Activated naive CD4-positive, alpha-beta T cell treated with anti-CD3 and anti-CD28 coated beads for 36 hours (primary cell): ENCODE measurements around the gene WASF1. TPM values are rescaled to one million over a fixed set of nuclear protein-coding genes. Genes with fewer than 3 reads are reported as not detected.
A peak's percentile ranks its signal among the peaks of the same experiment; 100 is the strongest.

Experiments used
- CTCF ChIA-PET: fragments of 350-600 bp; sonication (Branson Sonifier 250); formaldehyde crosslinking; loops from one replicate; lab custom pipeline; 2021; ENCODE audit warnings: antibody characterized with exemption; lab: Charles Lee
- DNase-seq: peaks from one replicate; pipeline ENCODE4 v3.0.0-alpha.2; 2020
- H3K27ac Mint-ChIP-seq: one replicate; pipeline ENCODE4 v1.8.0; 2021; ENCODE audit warnings: mild to moderate bottlenecking, mixed read lengths
- H3K27me3 Mint-ChIP-seq: one replicate; pipeline ENCODE4 v1.8.0; 2021; ENCODE audit warnings: low read depth, mixed read lengths
- H3K36me3 Mint-ChIP-seq: one replicate; pipeline ENCODE4 v1.8.0; 2021; ENCODE audit warnings: low read depth, mixed read lengths
- H3K4me1 Mint-ChIP-seq: one replicate; pipeline ENCODE4 v1.8.0; 2021; ENCODE audit warnings: low read depth, mixed read lengths
- H3K4me3 Mint-ChIP-seq: one replicate; pipeline ENCODE4 v1.8.0; 2021; ENCODE audit warnings: mild to moderate bottlenecking, moderate library complexity, mixed read lengths
- H3K9me3 Mint-ChIP-seq: one replicate; pipeline ENCODE4 v1.8.0; 2021; ENCODE audit warnings: mixed read lengths
- intact Hi-C: fragments of 100-400 bp; cut with micrococcal nuclease; formaldehyde crosslinking; loops from one replicate; pipeline ENCODE4 v1.15.1; 2023
- total RNA-seq, 2 experiments: library from RNA; stranded (reverse); gene quantifications; one replicate each; pipeline ENCODE4 v1.2.3, GENCODE V29; 2021

Gene WASF1
- total RNA-seq = 1 to 10 TPM; 1.3 to 1.5 TPM

DNA sequence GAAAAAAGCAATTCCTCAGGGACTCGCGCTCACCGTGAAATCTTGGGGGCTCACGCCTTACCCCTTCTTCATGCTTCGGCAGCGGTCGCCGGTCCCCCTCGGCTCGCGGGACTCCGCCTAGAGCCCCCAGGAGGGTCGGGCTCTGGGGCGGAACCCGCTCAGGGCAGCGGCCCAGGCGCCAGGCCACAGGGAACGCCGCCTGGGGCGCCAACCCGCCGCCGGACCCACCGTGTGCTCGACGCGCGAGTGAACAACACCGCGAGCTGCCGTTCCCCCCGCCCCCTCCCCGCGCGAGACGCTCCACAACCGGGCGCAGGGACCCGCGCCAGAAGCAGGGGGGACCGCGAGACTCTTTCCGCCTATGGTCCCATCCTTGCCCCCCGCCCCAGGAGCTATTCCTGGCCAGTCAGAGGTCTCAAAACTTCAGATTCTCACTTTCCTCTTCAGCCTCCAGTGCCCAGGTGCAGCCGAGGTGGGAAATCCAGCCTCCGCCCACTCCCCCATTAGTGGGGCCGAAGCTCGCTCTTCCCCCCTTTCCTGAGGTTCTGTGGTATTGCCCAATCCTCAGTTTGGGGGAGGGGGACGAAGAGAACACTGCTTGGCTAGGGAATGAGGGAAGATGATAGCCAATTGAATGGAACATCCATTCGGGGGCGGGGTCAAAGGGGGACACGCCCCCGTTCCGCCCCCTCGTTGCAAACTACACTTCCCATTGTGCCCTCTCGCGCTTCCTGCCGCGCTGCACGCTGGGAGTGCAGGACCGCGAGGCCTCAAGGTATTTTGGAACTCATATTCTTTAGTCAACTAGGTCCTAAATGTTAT is at the start of gene WASF1:
Gene WASF1, minus strand, starts transcription at position 265 of the 822 bp plus-strand sequence. CDS start 52,069 bp downstream, outside the sequence.
- CTCF ChIA-PET = interaction anchor here (0.6 to 2.4 kb wide), 8 partner anchors 14 to 477 kb away, joined by 3 to 13 read pairs (median 3); no protein-coding TSS in a partner anchor
- H3K36me3 Mint-ChIP-seq = no peaks in the 10 kb centered on the region
- no peaks in the 10 kb centered on the region for H3K9me3 Mint-ChIP-seq
- peaks cover 5% of the 10 kb centered on the region for H3K4me1 Mint-ChIP-seq
- DNase-seq = peak; percentile 93
- H3K27ac Mint-ChIP-seq = peak within 1 kb of the TSS; percentile 33
- intact Hi-C loops = loop anchor here (1.0 to 10.0 kb wide), 14 partner anchors 55 to 1085 kb away; partner anchors contain the start of genes AK9, AMD1, CD164 and CDK19
- H3K27me3 Mint-ChIP-seq = peaks cover 7% of the 10 kb centered on the region
- H3K4me3 Mint-ChIP-seq = no peak within 1 kb of the TSS

DNA sequence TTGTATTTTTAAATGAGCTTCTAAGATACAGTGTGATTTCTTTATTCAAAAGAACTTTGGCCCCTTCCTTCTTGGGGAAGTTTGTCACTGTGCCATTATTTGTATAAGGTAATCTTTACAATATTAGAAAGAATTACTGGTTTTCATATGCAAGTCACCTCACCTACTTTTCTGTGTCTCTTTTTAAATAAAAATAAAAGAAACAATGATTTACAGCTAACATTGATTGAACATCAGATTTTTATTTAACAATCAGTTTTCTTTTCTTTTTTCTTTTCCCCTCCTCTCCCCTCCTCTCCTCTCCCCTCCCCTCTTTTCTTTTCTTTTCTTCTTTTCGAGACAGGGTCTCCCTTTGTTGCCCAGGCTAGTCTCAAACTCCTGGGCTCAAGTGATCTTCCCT is 46.8 kb upstream of the WASF1 start:
- no peaks in the 10 kb centered on the region for H3K9me3 Mint-ChIP-seq
- no peaks in the 10 kb centered on the region for H3K27me3 Mint-ChIP-seq
- no peak overlapping the region for H3K27ac Mint-ChIP-seq
- no peak for DNase-seq
- H3K4me3 Mint-ChIP-seq = no peak overlapping the region
- H3K36me3 Mint-ChIP-seq = peaks cover 16% of the 10 kb centered on the region
- CTCF ChIA-PET = interaction anchor here (0.6 to 0.7 kb wide), 3 partner anchors 48 to 431 kb away, joined by 3 read pairs; no protein-coding TSS in a partner anchor
- no peaks in the 10 kb centered on the region for H3K4me1 Mint-ChIP-seq
- intact Hi-C loops = no loop called here

DNA sequence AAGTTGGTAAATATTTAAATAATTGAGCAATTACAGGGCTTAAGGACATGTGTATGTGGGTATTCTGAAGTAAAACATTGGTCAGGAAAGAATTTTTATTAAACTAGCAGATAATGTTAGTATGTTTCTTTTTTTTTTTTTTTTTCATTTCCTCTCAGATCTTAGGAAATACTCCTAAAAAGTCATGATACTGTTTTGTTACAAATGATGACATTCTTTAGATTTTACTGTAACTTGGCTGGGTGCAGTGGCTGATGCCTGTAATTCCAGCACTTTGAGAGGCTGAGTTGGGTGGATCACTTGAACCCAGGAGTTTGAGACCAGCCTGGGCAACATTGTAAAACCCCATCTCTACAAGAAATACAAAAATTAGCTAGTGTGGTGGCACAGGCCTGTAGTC is 42.3 kb upstream of the WASF1 start:
- CTCF ChIA-PET = interaction anchor here (0.6 kb wide), 1 partner anchor 693 kb away, joined by 3 read pairs; no protein-coding TSS in a partner anchor
- no peaks in the 10 kb centered on the region for H3K9me3 Mint-ChIP-seq
- no peak overlapping the region for H3K27ac Mint-ChIP-seq
- intact Hi-C loops = no loop called here
- DNase-seq = no peak
- H3K36me3 Mint-ChIP-seq = peaks cover 32% of the 10 kb centered on the region
- no peak overlapping the region for H3K4me3 Mint-ChIP-seq
- no peaks in the 10 kb centered on the region for H3K4me1 Mint-ChIP-seq
- no peaks in the 10 kb centered on the region for H3K27me3 Mint-ChIP-seq

GRCh38 chr6:110217266-110217665 is 37.8 kb upstream of the WASF1 start:
- no peak for DNase-seq
- H3K36me3 Mint-ChIP-seq = peaks cover 41% of the 10 kb centered on the region

DNA sequence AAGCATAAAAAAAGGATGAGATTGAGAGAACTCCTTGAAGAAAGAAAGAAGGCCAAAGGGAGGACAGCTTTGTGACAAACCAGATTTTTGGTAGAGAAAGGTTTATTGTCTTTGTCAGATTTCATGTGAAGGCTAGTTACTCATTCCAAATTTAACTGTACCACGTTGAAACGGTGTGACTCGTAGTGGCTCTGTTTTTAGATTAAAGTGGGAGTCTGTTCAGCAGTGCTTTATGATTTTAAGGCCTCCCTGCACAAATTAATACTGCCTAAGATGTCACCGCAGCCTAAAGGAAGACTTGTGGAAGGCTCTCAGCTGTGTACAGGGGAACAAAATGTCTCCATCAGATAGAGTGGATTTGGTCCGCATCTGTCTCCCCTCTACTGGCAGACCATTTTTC is 36.7 kb upstream of the WASF1 start:
- H3K4me1 Mint-ChIP-seq = no peaks in the 10 kb centered on the region
- intact Hi-C loops = no loop called here
- DNase-seq = no peak
- H3K4me3 Mint-ChIP-seq = no peak overlapping the region
- no peak overlapping the region for H3K27ac Mint-ChIP-seq
- CTCF ChIA-PET = interaction anchor here (0.6 kb wide), 1 partner anchor 176 kb away, joined by 3 read pairs; no protein-coding TSS in a partner anchor
- no peaks in the 10 kb centered on the region for H3K9me3 Mint-ChIP-seq
- H3K27me3 Mint-ChIP-seq = no peaks in the 10 kb centered on the region
- peaks cover 44% of the 10 kb centered on the region for H3K36me3 Mint-ChIP-seq

More at GRCh38 chr6:110217266-110217665, 37.8 kb upstream of the WASF1 start:
- H3K4me3 Mint-ChIP-seq = no peak overlapping the region
- intact Hi-C loops = no loop called here
- no peaks in the 10 kb centered on the region for H3K4me1 Mint-ChIP-seq
- H3K27me3 Mint-ChIP-seq = no peaks in the 10 kb centered on the region
- H3K27ac Mint-ChIP-seq = no peak overlapping the region
- CTCF ChIA-PET = no interaction called here
- no peaks in the 10 kb centered on the region for H3K9me3 Mint-ChIP-seq

GRCh38 chr6:110214338-110214737 is 34.9 kb upstream of the WASF1 start:
- no peaks in the 10 kb centered on the region for H3K9me3 Mint-ChIP-seq
- intact Hi-C loops = no loop called here
- H3K27ac Mint-ChIP-seq = no peak overlapping the region
- CTCF ChIA-PET = interaction anchor here (0.6 kb wide), 1 partner anchor 139 kb away, joined by 4 read pairs; no protein-coding TSS in a partner anchor
- H3K36me3 Mint-ChIP-seq = peaks cover 38% of the 10 kb centered on the region
- no peak overlapping the region for H3K4me3 Mint-ChIP-seq
- no peaks in the 10 kb centered on the region for H3K27me3 Mint-ChIP-seq
- no peaks in the 10 kb centered on the region for H3K4me1 Mint-ChIP-seq
- no peak for DNase-seq

DNA sequence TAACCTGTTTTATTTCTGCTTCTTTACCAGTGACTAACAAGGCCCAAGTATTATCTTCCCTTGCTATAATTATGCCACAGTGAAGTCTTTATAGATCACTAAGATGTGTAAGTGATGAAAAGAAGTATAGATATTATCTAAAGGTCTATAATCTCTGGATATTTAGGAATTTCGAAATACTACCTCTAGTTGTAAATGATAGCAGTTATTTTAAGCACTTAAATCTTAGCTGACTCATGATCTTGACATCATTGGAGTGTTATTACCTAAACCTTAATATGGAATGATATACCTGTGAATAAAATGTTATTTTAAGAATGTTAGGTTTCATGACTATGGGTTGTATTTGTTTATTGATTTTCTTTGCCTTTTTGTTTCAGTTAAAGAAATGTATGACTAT is 32.3 kb upstream of the WASF1 start:
- Mint-ChIP-seq H3K36me3 (peaks cover 33% of the 10 kb centered on the region), H3K4me3 (no peak overlapping the region), H3K27me3 (no peaks in the 10 kb centered on the region), H3K27ac (no peak overlapping the region), H3K4me1 (no peaks in the 10 kb centered on the region), H3K9me3 (no peaks in the 10 kb centered on the region)
- CTCF ChIA-PET = no interaction called here
- DNase-seq = no peak
- intact Hi-C loops = no loop called here

- Mint-ChIP-seq H3K4me1 (no peaks in the 10 kb centered on the region), H3K9me3 (no peaks in the 10 kb centered on the region), H3K27me3 (no peaks in the 10 kb centered on the region), H3K27ac (no peak overlapping the region), H3K4me3 (no peak overlapping the region), H3K36me3 (peaks cover 14% of the 10 kb centered on the region)
- CTCF ChIA-PET = interaction anchor here (0.6 kb wide), 1 partner anchor 38 kb away, joined by 3 read pairs; no protein-coding TSS in a partner anchor
- no peak for DNase-seq
- intact Hi-C loops = no loop called here
Observed at GRCh38 chr6:110207652-110208051, 28.2 kb upstream of the WASF1 start.

GRCh38 chr6:110201151-110201884 is 21.8 kb upstream of the WASF1 start:
- H3K27ac Mint-ChIP-seq = no peak overlapping the region
- CTCF ChIA-PET = no interaction called here
- peaks cover 2% of the 10 kb centered on the region for H3K4me1 Mint-ChIP-seq
- no peak for DNase-seq
- peaks cover 3% of the 10 kb centered on the region for H3K36me3 Mint-ChIP-seq
- no peaks in the 10 kb centered on the region for H3K9me3 Mint-ChIP-seq
- no peak overlapping the region for H3K4me3 Mint-ChIP-seq
- intact Hi-C loops = no loop called here
- H3K27me3 Mint-ChIP-seq = no peaks in the 10 kb centered on the region

DNA sequence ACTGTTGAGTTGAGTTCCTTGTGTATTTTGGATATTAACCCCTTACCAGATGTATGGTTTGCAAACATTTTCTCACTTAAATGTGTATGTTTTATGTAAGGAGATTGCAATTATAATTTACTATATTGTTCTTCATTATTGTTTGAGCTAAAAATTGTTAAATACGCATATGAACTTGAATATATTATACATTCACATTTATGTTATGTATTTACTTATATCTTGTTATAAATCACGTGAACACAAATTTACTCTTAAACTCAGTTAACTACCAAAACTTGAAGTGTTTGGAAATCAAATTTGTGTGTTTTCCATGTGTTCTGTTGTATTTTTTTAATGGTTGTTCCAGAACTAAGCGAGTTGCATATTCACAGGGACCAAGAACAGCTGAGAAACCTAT is 19.1 kb upstream of the WASF1 start:
- no peak for DNase-seq
- no peak overlapping the region for H3K4me3 Mint-ChIP-seq

DNA sequence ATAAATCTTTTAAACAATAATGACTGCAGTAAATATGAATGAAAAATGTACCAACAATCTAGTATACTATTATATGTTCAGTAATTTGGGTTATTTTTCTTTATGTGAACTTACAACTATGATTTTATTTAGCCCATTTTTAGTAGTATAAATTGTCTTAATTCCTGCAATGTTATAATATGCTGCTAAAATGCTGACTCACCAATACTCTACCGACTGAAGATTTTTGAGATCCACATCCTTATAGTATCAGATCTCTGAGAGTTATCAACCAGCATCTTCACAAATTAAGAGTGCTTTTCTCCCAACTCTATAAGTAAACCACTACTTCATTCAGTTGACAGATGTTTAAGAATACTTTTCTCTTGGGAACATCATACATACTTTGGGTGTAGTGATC is 17.4 kb upstream of the WASF1 start:
- no peak overlapping the region for H3K27ac Mint-ChIP-seq
- H3K27me3 Mint-ChIP-seq = no peaks in the 10 kb centered on the region
- no peak for DNase-seq
- CTCF ChIA-PET = no interaction called here
- no peak overlapping the region for H3K4me3 Mint-ChIP-seq
- no peaks in the 10 kb centered on the region for H3K9me3 Mint-ChIP-seq
- peaks cover 10% of the 10 kb centered on the region for H3K36me3 Mint-ChIP-seq
- intact Hi-C loops = no loop called here
- H3K4me1 Mint-ChIP-seq = peaks cover 15% of the 10 kb centered on the region

More for the DNA sequence above, 19.1 kb upstream of the WASF1 start:
- intact Hi-C loops = no loop called here
- CTCF ChIA-PET = interaction anchor here (1.6 kb wide), 1 partner anchor 20 kb away, joined by 5 read pairs; no protein-coding TSS in a partner anchor
- peaks cover 14% of the 10 kb centered on the region for H3K4me1 Mint-ChIP-seq
- no peak overlapping the region for H3K27ac Mint-ChIP-seq
- no peaks in the 10 kb centered on the region for H3K27me3 Mint-ChIP-seq
- H3K36me3 Mint-ChIP-seq = peaks cover 10% of the 10 kb centered on the region
- H3K9me3 Mint-ChIP-seq = no peaks in the 10 kb centered on the region

GRCh38 chr6:110195639-110196038 is 16.2 kb upstream of the WASF1 start:
- no peaks in the 10 kb centered on the region for H3K9me3 Mint-ChIP-seq
- no peak overlapping the region for H3K4me3 Mint-ChIP-seq
- CTCF ChIA-PET = no interaction called here
- H3K27me3 Mint-ChIP-seq = no peaks in the 10 kb centered on the region
- DNase-seq = no peak
- peaks cover 10% of the 10 kb centered on the region for H3K36me3 Mint-ChIP-seq
- H3K27ac Mint-ChIP-seq = no peak overlapping the region
- intact Hi-C loops = no loop called here
- H3K4me1 Mint-ChIP-seq = peaks cover 15% of the 10 kb centered on the region
